ENCODE results near the gene IFI44L.

GRCh38 chr1:78676993-78677392 is 56.7 kb downstream of the IFI44L start:
- TF ChIP-seq, protein P1, sequence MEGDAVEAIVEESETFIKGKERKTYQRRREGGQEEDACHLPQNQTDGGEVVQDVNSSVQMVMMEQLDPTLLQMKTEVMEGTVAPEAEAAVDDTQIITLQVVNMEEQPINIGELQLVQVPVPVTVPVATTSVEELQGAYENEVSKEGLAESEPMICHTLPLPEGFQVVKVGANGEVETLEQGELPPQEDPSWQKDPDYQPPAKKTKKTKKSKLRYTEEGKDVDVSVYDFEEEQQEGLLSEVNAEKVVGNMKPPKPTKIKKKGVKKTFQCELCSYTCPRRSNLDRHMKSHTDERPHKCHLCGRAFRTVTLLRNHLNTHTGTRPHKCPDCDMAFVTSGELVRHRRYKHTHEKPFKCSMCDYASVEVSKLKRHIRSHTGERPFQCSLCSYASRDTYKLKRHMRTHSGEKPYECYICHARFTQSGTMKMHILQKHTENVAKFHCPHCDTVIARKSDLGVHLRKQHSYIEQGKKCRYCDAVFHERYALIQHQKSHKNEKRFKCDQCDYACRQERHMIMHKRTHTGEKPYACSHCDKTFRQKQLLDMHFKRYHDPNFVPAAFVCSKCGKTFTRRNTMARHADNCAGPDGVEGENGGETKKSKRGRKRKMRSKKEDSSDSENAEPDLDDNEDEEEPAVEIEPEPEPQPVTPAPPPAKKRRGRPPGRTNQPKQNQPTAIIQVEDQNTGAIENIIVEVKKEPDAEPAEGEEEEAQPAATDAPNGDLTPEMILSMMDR (IDR thresholded peaks at IDR 0.05; ENCODE audit: low read depth, low read length), result no peak
- no peak for TF ChIP-seq MAX (IDR thresholded peaks at IDR 0.05; ENCODE audit: low read depth, low read length)
- TF ChIP-seq POLR2A (IDR thresholded peaks at IDR 0.05; ENCODE audit: extremely low read depth, insufficient read length), result no peak
